Hair follicle dermal papilla cell (primary cell): ENCODE results near the gene PGAP1. TPM values are rescaled to one million over a fixed set of nuclear protein-coding genes. Genes with fewer than 3 reads are reported as not detected.

ENCODE experiments used
- small RNA-seq: library from RNA; depleted of rRNA; stranded (forward); fragments of <200 nt; gene quantifications from one replicate; pipeline ENCODE3, GENCODE V24; 2012
- total RNA-seq: library from RNA; depleted of rRNA; stranded (reverse); fragments of >200 nt; gene quantifications from 2 replicates; pipeline ENCODE4 v1.2.3, GENCODE V29; 2012

The PGAP1 gene
- total RNA-seq: 9.2 and 12.0 TPM in 2 replicates

GRCh38 chr2:196926562-196927375, at the start of gene PGAP1:
Gene PGAP1 (minus strand): TSS chr2:196926707. CDS start chr2:196926616, 91 bp downstream.

GRCh38 chr2:196809260-196809659, 117.2 kb downstream of the PGAP1 start, which contains the start of gene C2orf66:
Gene C2orf66 (minus strand): TSS chr2:196809355. CDS start chr2:196809336, 19 bp downstream.

Small RNAs within 50 kb of the gene (small RNA-seq; reads per million reads assigned to genes)
- gene AC012486.1: not detected

Other genes with a start within 250 kb of the PGAP1 start
- gene GTF3C3, start 127.0 kb downstream of the PGAP1 start, total RNA-seq: 34.6 and 36.5 TPM in 2 replicates
- under 0.01 and 0.12 TPM in 2 replicates for gene C2orf66, start 117.4 kb downstream of the PGAP1 start, total RNA-seq